GM20000 (cell line): ENCODE data around the gene PFAS.

Experiments
- DNase-seq: peaks from one replicate; pipeline ENCODE4 v3.0.0; 2012; ENCODE audit warnings: low spot score
- TF ChIP-seq, protein P1 (sequence below): IDR thresholded peaks from 2 replicates; pipeline ENCODE4 v1.5.1; 2012; ENCODE audit warnings: mild to moderate bottlenecking, control low read depth; ENCODE audit errors: extremely low read depth, missing control alignments

The PFAS gene

GRCh38 chr17:8300226-8300625 lies 51.1 kb downstream of the PFAS start:
- TF ChIP-seq, protein P1, sequence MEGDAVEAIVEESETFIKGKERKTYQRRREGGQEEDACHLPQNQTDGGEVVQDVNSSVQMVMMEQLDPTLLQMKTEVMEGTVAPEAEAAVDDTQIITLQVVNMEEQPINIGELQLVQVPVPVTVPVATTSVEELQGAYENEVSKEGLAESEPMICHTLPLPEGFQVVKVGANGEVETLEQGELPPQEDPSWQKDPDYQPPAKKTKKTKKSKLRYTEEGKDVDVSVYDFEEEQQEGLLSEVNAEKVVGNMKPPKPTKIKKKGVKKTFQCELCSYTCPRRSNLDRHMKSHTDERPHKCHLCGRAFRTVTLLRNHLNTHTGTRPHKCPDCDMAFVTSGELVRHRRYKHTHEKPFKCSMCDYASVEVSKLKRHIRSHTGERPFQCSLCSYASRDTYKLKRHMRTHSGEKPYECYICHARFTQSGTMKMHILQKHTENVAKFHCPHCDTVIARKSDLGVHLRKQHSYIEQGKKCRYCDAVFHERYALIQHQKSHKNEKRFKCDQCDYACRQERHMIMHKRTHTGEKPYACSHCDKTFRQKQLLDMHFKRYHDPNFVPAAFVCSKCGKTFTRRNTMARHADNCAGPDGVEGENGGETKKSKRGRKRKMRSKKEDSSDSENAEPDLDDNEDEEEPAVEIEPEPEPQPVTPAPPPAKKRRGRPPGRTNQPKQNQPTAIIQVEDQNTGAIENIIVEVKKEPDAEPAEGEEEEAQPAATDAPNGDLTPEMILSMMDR, result no peak
- DNase-seq, result no peak

GRCh38 chr17:8300627-8301242 lies 51.6 kb downstream of the PFAS start:
- TF ChIP-seq, protein P1, result peak; percentile 95
- DNase-seq, result peak; percentile 86

DNA sequence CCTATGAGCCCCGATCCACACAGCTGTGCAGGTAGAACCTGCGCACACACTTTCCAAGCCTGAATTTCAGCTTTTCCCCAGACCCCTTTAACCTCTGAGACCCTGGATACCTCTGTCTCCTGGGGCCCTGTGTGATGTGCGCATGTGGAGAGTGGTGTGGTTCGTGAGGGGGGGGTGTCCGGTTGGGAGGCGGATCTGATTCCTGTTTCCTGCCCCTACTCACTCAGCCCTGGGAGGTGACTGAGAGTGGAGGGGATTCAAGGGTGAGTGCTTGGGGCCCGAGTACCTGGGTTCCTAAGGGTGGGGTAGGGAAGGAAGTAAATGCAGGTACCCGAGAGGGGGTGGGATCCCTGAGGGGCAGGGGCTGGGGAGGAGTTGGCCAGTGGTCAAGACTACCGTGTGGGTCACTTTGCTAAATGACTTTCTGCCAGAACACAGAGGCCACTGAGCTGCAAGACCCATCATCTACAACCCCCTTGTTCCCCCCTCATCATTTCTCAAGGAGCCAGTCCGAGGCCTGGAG lies 61.6 kb downstream of the PFAS start:
- no peak for DNase-seq
- TF ChIP-seq, protein P1, result no peak

GRCh38 chr17:8311131-8311790 lies 62.2 kb downstream of the PFAS start:
- TF ChIP-seq, protein P1, result no peak
- DNase-seq, result no peak

DNA sequence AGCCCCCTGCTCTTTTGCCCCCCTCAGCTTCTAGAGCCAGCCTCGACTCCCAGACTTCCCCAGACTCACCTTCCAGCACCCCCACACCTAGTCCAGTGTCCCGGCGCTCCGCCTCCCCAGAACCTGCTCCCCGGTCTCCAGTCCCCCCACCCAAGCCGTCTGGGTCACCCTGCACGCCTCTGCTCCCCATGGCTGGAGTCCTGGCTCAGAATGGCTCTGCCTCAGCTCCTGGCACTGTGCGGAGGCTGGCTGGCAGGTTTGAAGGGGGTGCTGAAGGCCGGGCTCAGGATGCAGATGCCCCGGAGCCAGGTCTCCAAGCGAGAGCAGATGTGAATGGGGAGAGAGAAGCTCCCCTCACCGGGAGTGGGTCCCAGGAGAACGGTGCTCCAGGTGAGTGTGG lies 63.2 kb downstream of the PFAS start:
- TF ChIP-seq, protein P1, result no peak
- no peak for DNase-seq

- DNase-seq, result no peak
- TF ChIP-seq, protein P1, result no peak
These were observed 63.9 kb downstream of the PFAS start for GRCh38 chr17:8312726-8313600.
